Raji (cell line): Measurements from ENCODE around the gene ACOXL.

Experiments
- POLR2A ChIP-seq: IDR thresholded peaks from 2 replicates; pipeline ENCODE4 v1.6.1; 2011; ENCODE audit warnings: low read depth, low read length, control low read depth; ENCODE audit not compliant: insufficient read depth

The ACOXL gene

GRCh38 chr2:111159641-111160040 lies 427.3 kb downstream of the ACOXL start:
- no peak for TF ChIP-seq POLR2A

- no peak for TF ChIP-seq POLR2A
These were observed 428.4 kb downstream of the ACOXL start for GRCh38 chr2:111160758-111161157.

GRCh38 chr2:111161971-111162370 lies 429.6 kb downstream of the ACOXL start:
- no peak for TF ChIP-seq POLR2A

- TF ChIP-seq POLR2A: no peak
These were observed 430.5 kb downstream of the ACOXL start for GRCh38 chr2:111162718-111163331.

GRCh38 chr2:111164078-111164477 lies 431.7 kb downstream of the ACOXL start:
- TF ChIP-seq POLR2A: no peak

GRCh38 chr2:111165084-111165483 lies 432.7 kb downstream of the ACOXL start:
- no peak for TF ChIP-seq POLR2A

- TF ChIP-seq POLR2A: no peak
These were observed 433.7 kb downstream of the ACOXL start for GRCh38 chr2:111166115-111166514.

- TF ChIP-seq POLR2A: no peak
These were observed 434.9 kb downstream of the ACOXL start for GRCh38 chr2:111167076-111167862.

- no peak for TF ChIP-seq POLR2A
These were observed 435.4 kb downstream of the ACOXL start for GRCh38 chr2:111167863-111168162.
